ENCODE data around the gene CCS.

Gene CCS

DNA sequence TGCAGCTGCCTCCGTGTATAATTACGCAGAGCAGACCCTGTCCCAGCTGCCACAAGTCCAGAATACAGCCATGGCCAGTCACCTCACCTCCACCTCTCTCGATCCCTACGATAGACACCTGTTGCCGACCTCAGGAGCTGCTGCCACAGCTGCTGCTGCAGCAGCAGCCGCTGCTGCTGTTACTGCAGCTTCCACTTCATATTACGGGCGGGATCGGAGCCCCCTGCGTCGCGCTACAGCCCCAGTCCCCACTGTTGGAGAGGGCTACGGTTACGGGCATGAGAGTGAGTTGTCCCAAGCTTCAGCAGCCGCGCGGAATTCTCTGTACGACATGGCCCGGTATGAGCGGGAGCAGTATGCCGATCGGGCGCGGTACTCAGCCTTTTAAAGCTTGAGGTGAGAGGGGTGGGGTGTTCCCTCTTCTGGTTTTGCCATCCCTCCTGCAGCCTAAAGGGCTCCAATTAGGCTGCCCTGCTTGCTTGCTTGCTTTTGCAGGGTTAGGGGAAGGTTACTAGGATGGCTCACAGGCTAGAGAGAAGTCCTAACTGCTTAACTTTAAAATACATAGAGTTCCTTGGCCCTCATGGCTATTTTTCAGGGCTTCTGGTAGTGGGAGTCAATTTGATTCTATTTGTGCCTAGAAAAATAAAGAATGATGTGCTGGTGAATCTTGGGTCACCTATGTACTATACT lies 50.9 kb downstream of the CCS start:
- peaks cover 87% of the 10 kb centered on the region for H3K4me1 Mint-ChIP-seq (ENCODE audit: low read depth)
- peak overlapping the region; percentile 97 for H3K4me3 Mint-ChIP-seq
- no peaks in the 10 kb centered on the region for H3K9me3 Mint-ChIP-seq (ENCODE audit: low read depth)
- no peaks in the 10 kb centered on the region for H3K27me3 Mint-ChIP-seq
- H3K27ac Mint-ChIP-seq: no peak overlapping the region
- peaks cover 47% of the 10 kb centered on the region for H3K36me3 Mint-ChIP-seq

DNA sequence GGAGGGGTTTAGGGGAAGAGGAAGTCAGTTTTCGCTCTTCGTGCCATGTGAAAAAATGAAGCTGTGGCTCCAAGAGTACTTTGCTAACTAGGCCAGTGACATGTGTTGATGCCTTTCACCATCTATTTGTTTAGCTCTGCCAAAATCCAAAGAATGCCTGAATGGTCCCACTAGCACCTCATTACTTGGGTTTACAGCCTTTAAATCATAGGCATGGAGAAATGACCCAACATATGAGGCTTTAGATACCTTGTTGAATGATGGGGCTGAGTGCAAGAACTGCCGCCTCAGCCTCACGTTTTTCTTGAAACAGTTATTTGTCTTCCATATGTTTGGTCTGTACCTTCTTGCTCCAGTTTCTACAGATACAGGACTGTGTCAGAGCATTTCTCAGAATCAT lies 53.8 kb downstream of the CCS start:
- H3K27ac Mint-ChIP-seq: peak overlapping the region; percentile 79
- H3K27me3 Mint-ChIP-seq: no peaks in the 10 kb centered on the region
- H3K9me3 Mint-ChIP-seq (ENCODE audit: low read depth): no peaks in the 10 kb centered on the region
- H3K36me3 Mint-ChIP-seq: peaks cover 35% of the 10 kb centered on the region
- H3K4me3 Mint-ChIP-seq: peak overlapping the region; percentile 97
- H3K4me1 Mint-ChIP-seq (ENCODE audit: low read depth): peaks cover 79% of the 10 kb centered on the region

DNA sequence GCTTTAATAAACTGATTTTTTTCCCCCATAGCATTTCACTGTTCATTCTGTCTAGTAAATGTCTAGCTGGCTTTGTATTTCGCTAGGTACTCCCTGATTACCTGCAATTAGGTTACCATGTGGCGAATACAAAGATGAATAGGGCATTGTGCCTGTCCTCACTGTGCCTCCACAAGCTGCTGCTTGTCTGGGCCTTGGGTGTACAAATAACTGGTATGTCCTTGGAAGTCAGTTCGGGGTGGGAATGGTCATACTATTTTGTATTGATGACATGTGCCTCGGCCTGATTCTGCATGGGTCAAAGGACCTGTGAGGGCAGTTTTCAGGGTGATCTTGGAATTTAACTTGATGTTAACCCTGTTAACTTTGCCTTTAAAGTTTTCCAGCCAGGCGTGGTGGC lies 56.9 kb downstream of the CCS start:
- Mint-ChIP-seq H3K36me3 (peaks cover 25% of the 10 kb centered on the region), H3K4me3 (no peak overlapping the region), H3K27ac (peak overlapping the region; percentile 64)

DNA sequence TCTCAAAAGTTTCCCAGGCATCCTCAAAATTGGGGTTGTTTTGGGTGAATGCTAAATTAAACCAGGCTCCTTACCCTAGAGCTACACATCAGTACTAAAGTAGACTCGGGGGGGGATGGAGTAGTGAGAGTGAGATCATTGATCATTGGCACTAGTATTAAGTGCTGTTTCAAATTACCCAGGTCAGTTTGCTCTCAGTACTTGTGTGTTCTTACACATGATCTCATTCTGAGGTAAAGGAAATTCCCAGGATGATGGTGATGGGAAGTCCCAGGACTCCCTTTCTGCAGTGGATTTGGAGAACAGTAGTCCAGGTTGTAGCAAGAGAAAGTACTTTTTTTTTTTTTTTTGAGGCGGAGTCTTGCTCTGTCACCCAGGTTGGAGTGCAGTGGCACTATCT lies 58.0 kb downstream of the CCS start:
- no peak overlapping the region for H3K4me3 Mint-ChIP-seq
- H3K27me3 Mint-ChIP-seq: no peaks in the 10 kb centered on the region
- H3K27ac Mint-ChIP-seq: peak overlapping the region; percentile 24
- H3K36me3 Mint-ChIP-seq: peaks cover 16% of the 10 kb centered on the region
- peaks cover 54% of the 10 kb centered on the region for H3K4me1 Mint-ChIP-seq (ENCODE audit: low read depth)
- no peaks in the 10 kb centered on the region for H3K9me3 Mint-ChIP-seq (ENCODE audit: low read depth)

More for the DNA sequence above, 56.9 kb downstream of the CCS start:
- Mint-ChIP-seq H3K27me3 (no peaks in the 10 kb centered on the region), H3K9me3 (ENCODE audit: low read depth) (no peaks in the 10 kb centered on the region), H3K4me1 (ENCODE audit: low read depth) (peaks cover 62% of the 10 kb centered on the region)

DNA sequence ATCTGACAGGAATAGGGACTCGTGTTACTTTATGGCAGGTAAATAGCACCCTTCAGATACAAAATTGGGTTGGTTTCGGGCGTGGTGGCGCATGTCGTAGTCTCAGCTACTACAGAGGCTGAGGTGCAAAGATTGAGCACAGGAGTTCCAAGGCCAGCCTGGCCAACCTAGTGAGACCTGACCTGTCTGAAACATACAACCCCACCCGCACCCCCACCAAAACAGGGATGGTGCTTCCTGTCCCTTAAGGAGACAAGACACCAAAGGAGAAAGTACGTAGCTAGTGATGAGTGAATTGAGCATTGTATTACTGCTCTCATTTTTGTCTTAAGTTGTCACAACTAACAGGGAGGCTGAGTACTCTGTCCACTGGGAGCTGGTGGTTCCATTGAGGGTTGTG lies 59.7 kb downstream of the CCS start:
- Mint-ChIP-seq H3K9me3 (ENCODE audit: low read depth) (no peaks in the 10 kb centered on the region), H3K27ac (peak overlapping the region; percentile 61), H3K36me3 (peaks cover 3% of the 10 kb centered on the region), H3K4me1 (ENCODE audit: low read depth) (peaks cover 37% of the 10 kb centered on the region), H3K4me3 (no peak overlapping the region), H3K27me3 (no peaks in the 10 kb centered on the region)

DNA sequence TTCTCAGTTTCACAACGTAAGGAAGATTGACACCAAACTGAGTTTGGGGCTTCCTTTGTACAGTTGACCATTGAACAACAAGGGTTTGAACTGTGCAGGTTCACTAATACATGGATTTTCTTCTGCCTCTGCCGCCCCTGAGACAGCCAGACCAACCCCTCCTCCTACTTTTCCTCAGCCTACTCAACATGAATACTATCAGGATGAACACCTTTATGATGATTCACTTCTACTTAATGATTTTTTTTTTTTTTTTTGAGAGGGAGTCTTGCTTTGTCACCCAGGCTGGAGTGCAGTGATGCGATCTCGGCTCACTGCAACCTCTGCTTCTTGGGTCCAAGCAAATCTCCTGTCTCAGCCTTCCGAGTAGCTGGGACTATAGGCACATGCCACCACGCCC lies 60.1 kb downstream of the CCS start:
- no peak overlapping the region for H3K4me3 Mint-ChIP-seq
- H3K9me3 Mint-ChIP-seq (ENCODE audit: low read depth): no peaks in the 10 kb centered on the region
- H3K27ac Mint-ChIP-seq: peak overlapping the region; percentile 61
- no peaks in the 10 kb centered on the region for H3K27me3 Mint-ChIP-seq
- H3K4me1 Mint-ChIP-seq (ENCODE audit: low read depth): peaks cover 37% of the 10 kb centered on the region
- peaks cover 3% of the 10 kb centered on the region for H3K36me3 Mint-ChIP-seq
